Activated naive CD4-positive, alpha-beta T cell treated with anti-CD3 and anti-CD28 coated beads, Interleukin-2, amount 10 ng/mL, durations not matched to agents 7 days and 5 days (primary cell): ENCODE measurements around the gene CFAP410.

ENCODE experiments used
- CTCF ChIA-PET: fragments of 350-600 bp; sonication (Branson Sonifier 250); formaldehyde crosslinking; loops from one replicate; lab custom pipeline; 2021; ENCODE audit warnings: antibody characterized with exemption; lab: Charles Lee
- DNase-seq: peaks from one replicate; pipeline ENCODE4 v3.0.0-alpha.2; 2020
- H3K27ac Mint-ChIP-seq: one replicate; pipeline ENCODE4 v1.8.0; 2021; ENCODE audit warnings: mild to moderate bottlenecking, moderate library complexity, mixed read lengths
- H3K27me3 Mint-ChIP-seq: one replicate; pipeline ENCODE4 v1.8.0; 2021; ENCODE audit warnings: mild to moderate bottlenecking, mixed read lengths
- H3K36me3 Mint-ChIP-seq: one replicate; pipeline ENCODE4 v1.8.0; 2021; ENCODE audit warnings: mixed read lengths
- H3K4me1 Mint-ChIP-seq: one replicate; pipeline ENCODE4 v1.8.0; 2021; ENCODE audit warnings: mixed read lengths
- H3K4me3 Mint-ChIP-seq: one replicate; pipeline ENCODE4 v1.8.0; 2021; ENCODE audit warnings: mild to moderate bottlenecking, moderate library complexity, mixed read lengths
- H3K9me3 Mint-ChIP-seq: one replicate; pipeline ENCODE4 v1.8.0; 2021; ENCODE audit warnings: mixed read lengths

Gene CFAP410

GRCh38 chr21:44326272-44326647 is 12.9 kb downstream of the CFAP410 start:
- no peak overlapping the region for H3K27ac Mint-ChIP-seq
- H3K9me3 Mint-ChIP-seq = no peaks in the 10 kb centered on the region
- CTCF ChIA-PET = no interaction called here
- no peaks in the 10 kb centered on the region for H3K36me3 Mint-ChIP-seq
- no peak for DNase-seq
- no peaks in the 10 kb centered on the region for H3K27me3 Mint-ChIP-seq
- no peak overlapping the region for H3K4me3 Mint-ChIP-seq
- no peaks in the 10 kb centered on the region for H3K4me1 Mint-ChIP-seq

DNA sequence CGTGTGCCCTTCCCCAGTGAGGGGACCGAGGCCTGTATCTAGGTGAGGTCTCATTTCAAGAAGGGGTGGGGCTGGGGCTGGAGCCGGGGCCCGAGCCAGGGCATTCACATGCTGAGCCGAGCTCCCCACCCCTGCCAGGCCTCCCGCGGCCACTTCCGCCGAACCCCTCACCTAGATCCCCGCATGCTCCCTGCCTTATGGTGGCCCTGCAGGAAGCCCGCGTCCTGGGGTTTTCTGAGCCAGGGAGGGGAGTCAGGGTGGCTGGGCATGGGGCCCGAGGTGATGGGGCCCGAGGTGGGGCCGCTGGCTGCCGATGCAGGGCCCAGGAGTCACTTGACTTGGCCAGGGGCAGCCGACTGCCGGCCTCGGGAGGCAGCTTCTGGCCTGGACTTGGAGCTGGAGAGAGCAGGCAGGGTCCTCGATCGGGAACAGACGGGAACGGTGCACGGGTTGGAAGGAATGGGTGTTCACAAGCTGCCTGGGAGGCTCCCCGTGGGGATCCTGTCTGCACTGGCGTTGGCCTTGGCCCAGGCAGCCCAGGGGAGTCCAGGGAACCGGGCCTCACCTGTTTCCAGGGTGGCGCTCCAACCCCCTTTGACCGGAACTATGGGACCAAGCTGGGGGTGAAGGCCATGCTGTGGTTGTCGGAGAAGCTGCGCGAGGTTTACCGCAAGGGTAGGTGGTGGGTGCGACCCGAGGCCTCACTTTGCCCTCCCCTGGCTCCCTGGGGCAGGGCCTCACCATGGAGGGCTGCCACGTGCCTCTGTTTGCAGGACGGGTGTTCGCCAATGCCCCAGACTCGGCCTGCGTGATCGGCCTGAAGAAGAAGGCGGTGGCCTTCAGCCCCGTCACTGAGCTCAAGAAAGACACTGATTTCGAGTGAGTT is 13.6 kb downstream of the CFAP410 start:
- no peaks in the 10 kb centered on the region for H3K27me3 Mint-ChIP-seq
- CTCF ChIA-PET = no interaction called here
- H3K36me3 Mint-ChIP-seq = no peaks in the 10 kb centered on the region
- H3K27ac Mint-ChIP-seq = no peak overlapping the region
- no peak overlapping the region for H3K4me3 Mint-ChIP-seq
- H3K4me1 Mint-ChIP-seq = no peaks in the 10 kb centered on the region
- DNase-seq = no peak
- no peaks in the 10 kb centered on the region for H3K9me3 Mint-ChIP-seq

- Mint-ChIP-seq H3K4me3 (no peak overlapping the region), H3K4me1 (no peaks in the 10 kb centered on the region), H3K27me3 (no peaks in the 10 kb centered on the region), H3K9me3 (no peaks in the 10 kb centered on the region), H3K27ac (no peak overlapping the region), H3K36me3 (no peaks in the 10 kb centered on the region)
- no peak for DNase-seq
- CTCF ChIA-PET = no interaction called here
Measured at GRCh38 chr21:44324854-44325107, 14.4 kb downstream of the CFAP410 start.

GRCh38 chr21:44324106-44324853 is 14.9 kb downstream of the CFAP410 start:
- Mint-ChIP-seq H3K27ac (no peak overlapping the region), H3K4me1 (no peaks in the 10 kb centered on the region), H3K36me3 (peaks cover 3% of the 10 kb centered on the region), H3K9me3 (no peaks in the 10 kb centered on the region), H3K27me3 (no peaks in the 10 kb centered on the region), H3K4me3 (no peak overlapping the region)
- CTCF ChIA-PET = interaction anchor here (0.9 kb wide), 1 partner anchor 26 kb away, joined by 3 read pairs; no protein-coding TSS in a partner anchor
- no peak for DNase-seq

- peaks cover 5% of the 10 kb centered on the region for H3K36me3 Mint-ChIP-seq
- no peaks in the 10 kb centered on the region for H3K27me3 Mint-ChIP-seq
- no peaks in the 10 kb centered on the region for H3K9me3 Mint-ChIP-seq
- no peak for DNase-seq
- no peaks in the 10 kb centered on the region for H3K4me1 Mint-ChIP-seq
- H3K27ac Mint-ChIP-seq = no peak overlapping the region
- H3K4me3 Mint-ChIP-seq = no peak overlapping the region
- CTCF ChIA-PET = interaction anchor here (0.9 kb wide), 1 partner anchor 25 kb away, joined by 3 read pairs; no protein-coding TSS in a partner anchor
Measured at GRCh38 chr21:44323591-44323990, 15.6 kb downstream of the CFAP410 start.

DNA sequence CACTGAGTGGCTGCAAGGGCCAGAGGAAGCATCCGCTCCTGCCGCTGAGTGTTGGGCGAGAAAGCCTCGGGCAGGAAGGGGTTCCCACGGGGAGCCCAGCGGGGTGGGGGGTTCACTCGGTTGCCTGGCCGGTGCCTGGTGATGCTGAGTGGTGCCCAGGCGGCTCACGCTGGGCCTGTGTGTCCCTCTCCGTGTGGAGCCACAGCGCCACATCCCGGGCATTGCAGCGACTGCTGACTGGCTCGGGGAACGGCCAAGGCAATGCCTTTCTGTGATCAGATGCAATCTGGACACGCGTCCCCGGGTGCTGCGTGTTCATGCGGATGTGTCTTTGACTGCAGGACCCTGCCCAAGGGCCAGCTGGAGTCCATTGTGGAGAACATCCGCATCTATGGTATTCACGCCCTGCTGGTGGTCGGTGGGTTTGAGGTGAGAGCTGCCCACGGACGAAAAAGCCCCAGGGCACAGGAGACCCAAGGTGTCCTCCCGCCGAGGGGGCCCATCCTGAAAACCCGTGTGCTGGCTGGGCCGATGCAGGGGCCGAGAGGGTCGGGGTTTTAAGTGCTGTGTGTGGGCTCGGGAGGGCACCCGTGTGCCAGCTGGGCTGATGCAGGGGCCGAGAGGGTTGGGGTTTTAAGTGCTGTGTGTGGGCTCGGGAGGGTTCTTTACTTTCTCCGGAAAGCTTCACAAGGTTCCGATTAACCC is 16.4 kb downstream of the CFAP410 start:
- H3K36me3 Mint-ChIP-seq = peaks cover 5% of the 10 kb centered on the region
- DNase-seq = no peak
- H3K27me3 Mint-ChIP-seq = no peaks in the 10 kb centered on the region
- no peaks in the 10 kb centered on the region for H3K4me1 Mint-ChIP-seq
- H3K9me3 Mint-ChIP-seq = no peaks in the 10 kb centered on the region
- H3K4me3 Mint-ChIP-seq = no peak overlapping the region
- CTCF ChIA-PET = interaction anchor here (0.9 kb wide), 1 partner anchor 24 kb away, joined by 3 read pairs; no protein-coding TSS in a partner anchor
- H3K27ac Mint-ChIP-seq = no peak overlapping the region

GRCh38 chr21:44321846-44322450 is 17.2 kb downstream of the CFAP410 start:
- H3K4me1 Mint-ChIP-seq = no peaks in the 10 kb centered on the region

GRCh38 chr21:44320847-44321246 is 18.3 kb downstream of the CFAP410 start:
- H3K36me3 Mint-ChIP-seq = peaks cover 8% of the 10 kb centered on the region
- no peaks in the 10 kb centered on the region for H3K9me3 Mint-ChIP-seq
- CTCF ChIA-PET = no interaction called here
- H3K4me3 Mint-ChIP-seq = no peak overlapping the region
- DNase-seq = no peak
- H3K27ac Mint-ChIP-seq = no peak overlapping the region
- H3K27me3 Mint-ChIP-seq = no peaks in the 10 kb centered on the region
- no peaks in the 10 kb centered on the region for H3K4me1 Mint-ChIP-seq

More at GRCh38 chr21:44321846-44322450, 17.2 kb downstream of the CFAP410 start:
- Mint-ChIP-seq H3K27me3 (no peaks in the 10 kb centered on the region), H3K9me3 (no peaks in the 10 kb centered on the region), H3K4me3 (no peak overlapping the region), H3K36me3 (peaks cover 5% of the 10 kb centered on the region), H3K27ac (no peak overlapping the region)
- CTCF ChIA-PET = no interaction called here
- no peak for DNase-seq

DNA sequence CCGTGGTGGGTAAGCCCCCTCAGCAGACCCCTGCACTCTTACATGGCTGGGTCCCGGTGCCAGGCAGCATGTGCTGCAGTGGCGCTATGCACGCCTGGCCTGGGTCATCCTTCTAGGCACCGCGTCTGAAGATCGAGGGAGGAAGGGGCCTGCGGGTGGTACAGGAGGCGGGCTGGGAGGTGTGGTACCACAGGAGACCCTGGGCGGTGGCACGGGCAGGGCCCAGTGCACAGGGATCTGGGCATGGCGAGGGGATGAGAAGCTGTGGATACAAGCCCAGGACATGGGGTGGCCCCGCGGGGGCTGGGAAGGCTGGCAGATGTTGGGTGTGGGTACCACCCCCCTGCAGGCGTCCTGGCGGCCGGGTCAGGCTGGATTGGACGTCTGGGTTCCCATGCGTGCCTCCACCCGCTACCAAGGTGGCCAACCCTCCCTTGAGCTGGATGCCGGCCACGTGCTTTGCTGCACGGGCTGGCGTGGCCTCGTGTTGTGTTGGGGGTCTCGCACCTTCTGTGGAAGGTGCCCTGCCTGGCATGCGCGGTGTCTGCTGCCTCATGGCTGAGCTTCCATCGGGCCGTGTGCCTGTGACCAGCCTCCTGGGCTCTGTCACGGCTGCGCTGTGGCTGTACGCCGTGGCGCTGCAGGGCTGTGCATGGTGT is 19.7 kb downstream of the CFAP410 start:
- Mint-ChIP-seq H3K4me3 (no peak overlapping the region), H3K27me3 (no peaks in the 10 kb centered on the region), H3K27ac (no peak overlapping the region), H3K36me3 (peaks cover 10% of the 10 kb centered on the region), H3K9me3 (no peaks in the 10 kb centered on the region), H3K4me1 (no peaks in the 10 kb centered on the region)
- no peak for DNase-seq
- CTCF ChIA-PET = interaction anchor here (0.9 kb wide), 1 partner anchor 15 kb away, joined by 3 read pairs; no protein-coding TSS in a partner anchor

GRCh38 chr21:44318489-44319285 is 20.5 kb downstream of the CFAP410 start:
- Mint-ChIP-seq H3K36me3 (peaks cover 10% of the 10 kb centered on the region), H3K4me1 (no peaks in the 10 kb centered on the region), H3K4me3 (no peak overlapping the region), H3K27me3 (no peaks in the 10 kb centered on the region), H3K27ac (no peak overlapping the region), H3K9me3 (no peaks in the 10 kb centered on the region)
- CTCF ChIA-PET = no interaction called here
- DNase-seq = no peak

DNA sequence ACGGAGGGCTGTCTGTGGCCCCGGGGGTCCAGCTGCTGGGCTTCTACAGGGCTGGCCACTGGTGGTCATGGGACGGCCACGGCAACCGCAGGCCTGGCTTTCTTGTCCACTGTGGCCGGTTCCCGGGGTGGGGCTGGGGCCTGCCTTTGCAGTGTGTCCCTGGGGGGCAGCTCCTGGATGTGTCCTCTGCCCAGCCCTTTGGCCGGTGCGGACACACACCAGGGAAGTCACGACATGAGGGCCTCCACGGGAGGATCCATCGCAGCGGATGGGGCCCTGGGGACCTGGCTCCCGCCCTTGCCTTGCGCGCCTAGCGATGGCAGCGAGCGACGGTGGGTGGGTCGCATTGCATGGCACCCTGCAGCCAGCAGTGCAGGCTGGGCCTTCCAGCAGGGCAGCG is 21.3 kb downstream of the CFAP410 start:
- CTCF ChIA-PET = no interaction called here
- Mint-ChIP-seq H3K9me3 (no peaks in the 10 kb centered on the region), H3K27ac (no peak overlapping the region), H3K4me3 (no peak overlapping the region), H3K27me3 (no peaks in the 10 kb centered on the region), H3K36me3 (peaks cover 12% of the 10 kb centered on the region), H3K4me1 (no peaks in the 10 kb centered on the region)
- no peak for DNase-seq

GRCh38 chr21:44317241-44317782 is 21.9 kb downstream of the CFAP410 start:
- H3K4me1 Mint-ChIP-seq = no peaks in the 10 kb centered on the region

More at GRCh38 chr21:44317241-44317782, 21.9 kb downstream of the CFAP410 start:
- CTCF ChIA-PET = no interaction called here
- no peak for DNase-seq
- H3K27me3 Mint-ChIP-seq = no peaks in the 10 kb centered on the region
- H3K36me3 Mint-ChIP-seq = peaks cover 15% of the 10 kb centered on the region
- H3K9me3 Mint-ChIP-seq = no peaks in the 10 kb centered on the region
- H3K4me3 Mint-ChIP-seq = no peak overlapping the region
- no peak overlapping the region for H3K27ac Mint-ChIP-seq
